CMK (cell line): Measurements from ENCODE around the gene PHF12.

Source experiments
- DNase-seq: peaks from one replicate; pipeline ENCODE4 v3.0.0-alpha.2; 2010; ENCODE audit warnings: low read depth

PHF12 gene

DNA sequence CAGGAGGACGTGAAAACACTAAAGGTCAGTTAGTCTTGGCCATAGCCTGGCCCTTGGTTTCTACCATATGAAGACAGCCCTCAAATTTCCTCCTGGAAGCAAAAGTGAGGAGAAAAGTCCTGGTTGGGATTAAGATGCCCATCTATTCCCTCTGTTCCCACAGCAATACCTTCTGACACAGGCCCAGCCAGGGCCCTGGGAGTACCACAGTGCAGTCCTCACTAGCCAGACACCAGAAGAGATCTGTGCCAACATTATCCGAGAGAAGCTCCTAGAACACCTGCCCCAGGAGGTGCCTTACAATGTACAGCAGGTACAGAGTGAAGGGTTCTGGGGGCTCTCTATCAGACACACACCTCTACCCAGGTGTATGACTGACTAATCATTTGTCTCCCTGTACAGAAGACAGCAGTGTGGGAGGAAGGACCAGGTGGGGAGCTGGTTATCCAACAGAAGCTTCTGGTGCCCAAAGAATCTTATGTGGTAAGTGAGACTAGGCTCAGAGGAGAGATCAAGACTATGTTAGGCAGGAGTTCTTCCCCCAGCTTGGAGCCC is 92.4 kb downstream of the PHF12 start:
- no peak for DNase-seq

DNA sequence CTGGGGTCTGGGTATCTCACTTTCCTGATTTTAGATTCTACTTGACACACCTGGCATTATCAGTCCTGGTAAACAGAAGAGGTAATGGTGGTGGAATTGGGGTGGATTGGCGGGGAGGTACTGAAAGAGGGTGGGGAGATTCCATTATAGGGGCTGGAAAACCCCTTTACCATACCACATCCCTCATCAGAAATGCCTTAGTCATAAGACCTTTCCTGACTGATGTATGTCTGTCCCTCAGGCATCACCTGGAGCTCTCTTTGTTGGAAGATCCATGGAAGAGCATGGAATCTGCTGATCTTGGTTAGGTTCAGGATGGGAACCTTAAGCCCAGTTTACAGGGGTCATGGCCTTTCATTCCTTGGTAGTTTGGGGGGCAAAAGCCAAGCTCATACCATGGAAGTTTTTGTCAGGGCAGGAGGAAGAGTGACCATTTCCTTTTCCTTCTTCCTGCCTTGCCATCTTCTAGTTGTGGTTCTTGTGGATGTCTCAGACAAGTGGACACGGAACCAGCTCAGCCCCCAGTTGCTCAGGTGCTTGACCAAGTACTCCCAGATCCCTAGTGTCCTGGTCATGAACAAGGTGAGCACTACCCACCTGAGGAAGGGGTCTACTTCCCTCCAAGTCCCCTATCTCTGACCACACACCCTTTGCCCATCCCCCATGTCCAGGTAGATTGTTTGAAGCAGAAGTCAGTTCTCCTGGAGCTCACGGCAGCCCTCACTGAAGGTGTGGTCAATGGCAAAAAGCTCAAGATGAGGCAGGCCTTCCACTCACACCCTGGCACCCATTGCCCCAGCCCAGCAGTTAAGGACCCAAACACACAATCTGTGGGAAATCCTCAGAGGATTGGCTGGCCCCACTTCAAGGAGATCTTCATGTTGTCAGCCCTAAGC is 93.2 kb downstream of the PHF12 start:
- DNase-seq = no peak

DNA sequence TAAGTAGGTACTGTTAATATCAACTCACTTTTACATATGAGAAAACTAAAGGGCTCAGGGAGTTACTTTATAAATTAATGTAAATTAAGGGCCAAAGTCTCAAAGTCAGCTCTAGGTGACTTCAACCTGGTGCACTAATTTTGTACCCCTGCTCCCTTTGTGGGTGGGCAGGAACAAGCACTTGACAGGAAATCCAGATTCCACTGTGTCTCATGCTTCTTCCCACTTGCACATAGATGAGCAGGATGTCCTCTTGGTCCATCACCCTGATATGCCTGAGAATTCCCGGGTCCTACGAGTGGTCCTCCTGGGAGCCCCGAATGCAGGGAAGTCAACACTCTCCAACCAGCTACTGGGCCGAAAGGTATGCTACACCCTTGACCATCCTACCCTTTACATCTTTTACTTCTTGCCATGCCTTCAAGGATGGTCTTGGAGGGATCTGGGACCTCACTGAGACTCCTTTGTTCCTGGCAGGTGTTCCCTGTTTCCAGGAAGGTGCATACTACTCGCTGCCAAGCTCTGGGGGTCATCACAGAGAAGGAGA is 95.2 kb downstream of the PHF12 start:
- no peak for DNase-seq

DNA sequence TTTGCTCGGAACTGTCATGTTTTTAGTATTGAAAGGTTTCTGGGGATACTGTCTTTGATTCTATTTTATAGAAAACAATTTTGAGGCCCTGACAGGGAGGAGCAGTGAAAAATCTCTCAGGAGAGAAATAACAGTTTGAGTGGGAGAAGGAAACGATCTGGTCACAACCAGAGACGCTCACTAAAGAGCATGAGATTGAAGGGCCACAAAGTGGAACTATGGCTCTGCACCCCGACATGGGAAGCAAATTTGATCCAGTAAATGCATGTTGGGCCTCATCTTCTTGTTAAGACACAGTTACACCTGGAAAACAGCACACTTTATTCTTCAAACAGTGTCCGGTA is 96.0 kb downstream of the PHF12 start:
- DNase-seq = no peak
